ENCODE data around the gene CRYAA. TPM values are rescaled to one million over a fixed set of nuclear protein-coding genes. Genes with fewer than 3 reads are reported as not detected.
"Not testable (repeated sequence)": the region's sequence is repeated elsewhere in the genome, so short reads cannot be mapped to it uniquely, and the experiment has no call there.

CRYAA gene, protein sequence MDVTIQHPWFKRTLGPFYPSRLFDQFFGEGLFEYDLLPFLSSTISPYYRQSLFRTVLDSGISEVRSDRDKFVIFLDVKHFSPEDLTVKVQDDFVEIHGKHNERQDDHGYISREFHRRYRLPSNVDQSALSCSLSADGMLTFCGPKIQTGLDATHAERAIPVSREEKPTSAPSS
- total RNA-seq: not detected

DNA sequence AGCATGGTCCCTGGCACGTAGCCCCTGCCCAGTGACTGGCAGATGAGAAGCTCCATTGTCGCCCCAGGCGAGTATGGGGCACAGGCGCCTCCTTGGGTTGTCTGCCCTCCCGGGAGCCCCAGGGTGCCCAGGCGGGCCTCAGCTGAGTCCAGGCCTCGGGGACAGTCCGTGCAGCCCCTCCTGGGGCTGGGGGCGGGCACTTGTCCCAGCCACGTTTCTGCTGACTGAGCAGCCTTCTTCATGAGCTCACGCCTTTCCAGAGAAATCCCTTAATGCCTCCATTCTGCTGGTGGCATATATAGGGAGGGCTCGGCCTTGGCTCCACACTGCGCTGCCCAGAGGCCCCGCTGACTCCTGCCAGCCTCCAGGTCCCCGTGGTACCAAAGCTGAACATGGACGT lies at the start of gene CRYAA:
Gene CRYAA (plus strand): TSS at position 301 of the 400 bp plus-strand sequence. CDS start 92 bp downstream, at position 393.
- DNase-seq: not testable (repeated sequence)

DNA sequence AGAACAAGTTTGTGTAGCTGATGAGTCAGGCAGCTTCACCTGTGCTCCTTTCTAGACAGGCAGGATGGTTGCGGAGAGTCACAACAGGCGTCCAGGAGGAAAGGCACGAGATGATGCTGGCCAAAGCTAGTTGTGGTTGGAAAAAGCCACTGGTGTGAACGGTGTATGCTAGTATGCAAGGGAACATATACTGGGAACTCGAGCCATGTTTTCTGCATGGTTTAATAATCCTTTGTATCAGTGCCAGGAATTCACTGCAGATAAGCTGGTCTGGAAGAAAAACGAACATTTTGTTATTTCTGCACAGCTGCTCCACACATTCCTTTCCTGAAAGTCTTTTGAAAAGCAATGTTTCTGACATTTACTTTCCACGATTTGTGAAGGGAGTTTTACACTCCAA lies 38.7 kb upstream of the CRYAA start:
- DNase-seq: not testable (repeated sequence)

DNA sequence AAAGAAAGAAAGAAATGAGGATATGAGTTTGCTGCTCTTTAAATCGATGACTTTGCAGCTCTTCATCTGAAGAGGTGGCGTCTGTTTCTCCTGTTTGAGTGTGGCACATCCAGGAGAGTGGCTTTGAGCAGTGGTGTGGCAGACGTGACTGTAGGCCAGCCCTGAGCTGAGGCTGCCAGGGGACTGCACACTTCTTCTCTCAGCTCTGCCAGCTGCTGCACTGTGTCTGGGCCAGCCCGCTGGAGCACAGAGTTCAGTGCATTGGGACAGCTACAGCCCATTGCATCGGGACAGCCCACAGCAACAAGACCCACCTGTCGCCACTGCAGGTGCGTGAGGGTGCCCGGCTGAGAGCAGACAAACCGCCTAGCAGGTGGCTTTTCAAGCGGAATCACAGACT lies 34.3 kb upstream of the CRYAA start:
- not testable (repeated sequence) for DNase-seq

DNA sequence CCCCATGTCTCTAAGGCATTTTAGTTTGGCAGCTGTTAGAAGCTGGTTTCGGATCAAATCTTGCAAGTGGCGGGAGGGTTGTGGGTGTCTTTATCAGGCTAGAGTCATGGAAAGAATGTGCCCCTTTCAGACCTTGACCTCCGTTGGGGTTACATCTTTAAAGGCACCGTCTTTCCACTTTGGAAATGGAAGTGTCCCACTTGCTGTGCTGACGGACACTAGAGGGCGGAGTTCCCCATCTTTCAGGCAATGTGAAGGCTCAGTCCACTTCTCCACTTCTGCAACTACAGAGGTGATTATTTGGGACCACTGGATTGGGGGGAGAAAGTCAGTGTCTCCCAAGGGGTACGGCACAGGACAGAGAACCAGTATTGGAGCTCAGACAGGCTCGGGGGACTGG lies 29.9 kb upstream of the CRYAA start:
- not testable (repeated sequence) for DNase-seq

DNA sequence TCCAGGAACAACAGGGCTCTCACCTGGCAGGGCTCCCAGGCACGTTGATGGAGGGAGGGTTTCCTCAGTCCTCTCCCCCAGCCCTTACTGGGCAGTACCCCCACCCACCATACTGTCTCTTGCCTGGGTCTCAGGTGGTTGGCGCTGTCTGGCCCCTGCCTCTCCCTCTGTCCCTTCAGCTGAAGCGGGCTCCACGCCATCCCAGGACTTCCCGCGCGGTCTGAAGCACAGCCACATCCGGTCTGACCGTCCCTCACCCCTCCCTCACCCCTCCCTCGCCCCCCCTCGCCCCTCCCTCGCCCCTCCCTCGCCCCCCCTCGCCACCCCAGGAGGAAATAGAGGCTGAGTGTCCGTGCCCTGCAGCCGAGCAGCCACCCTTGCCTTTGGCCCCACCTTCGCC lies 27.4 kb upstream of the CRYAA start:
- DNase-seq: not testable (repeated sequence)

DNA sequence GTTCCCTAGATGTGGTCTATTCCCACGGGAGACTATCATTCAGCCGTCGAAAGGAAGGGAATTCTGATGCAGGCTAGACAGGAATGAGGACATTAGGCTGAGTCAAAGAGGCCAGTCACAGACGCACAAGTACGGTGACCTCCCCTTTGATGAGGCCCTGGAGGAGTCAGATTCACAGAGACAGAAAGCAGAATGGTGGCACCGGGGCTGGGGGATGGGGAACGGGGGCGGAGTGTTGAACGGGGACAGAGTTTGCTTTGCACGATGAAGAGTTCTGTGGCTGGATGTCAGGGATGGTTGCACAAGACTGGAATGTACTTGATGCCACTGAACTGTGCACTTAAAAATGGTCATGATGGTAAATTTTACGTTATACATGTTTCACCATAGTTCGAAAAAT lies 22.2 kb upstream of the CRYAA start:
- DNase-seq: not testable (repeated sequence)

DNA sequence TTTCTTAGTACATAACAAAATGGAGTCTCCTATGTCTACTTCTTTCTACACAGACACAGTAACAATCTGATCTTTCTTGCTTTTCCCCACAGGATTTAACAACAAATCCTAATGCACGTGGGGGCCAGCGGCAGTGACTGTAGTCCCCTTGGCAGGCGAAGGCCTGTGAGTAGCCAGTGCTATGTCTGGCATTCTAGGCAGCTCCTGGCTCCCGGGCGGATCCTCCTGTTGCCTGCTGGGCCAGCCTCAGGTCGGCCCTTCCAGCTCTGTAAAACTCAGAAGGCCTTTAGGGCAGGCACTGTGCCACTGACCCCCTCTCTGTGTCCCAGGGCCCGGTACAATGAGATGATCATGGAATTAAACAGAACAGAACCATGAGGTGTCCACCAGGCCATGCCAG lies 20.8 kb upstream of the CRYAA start:
- DNase-seq: not testable (repeated sequence)

DNA sequence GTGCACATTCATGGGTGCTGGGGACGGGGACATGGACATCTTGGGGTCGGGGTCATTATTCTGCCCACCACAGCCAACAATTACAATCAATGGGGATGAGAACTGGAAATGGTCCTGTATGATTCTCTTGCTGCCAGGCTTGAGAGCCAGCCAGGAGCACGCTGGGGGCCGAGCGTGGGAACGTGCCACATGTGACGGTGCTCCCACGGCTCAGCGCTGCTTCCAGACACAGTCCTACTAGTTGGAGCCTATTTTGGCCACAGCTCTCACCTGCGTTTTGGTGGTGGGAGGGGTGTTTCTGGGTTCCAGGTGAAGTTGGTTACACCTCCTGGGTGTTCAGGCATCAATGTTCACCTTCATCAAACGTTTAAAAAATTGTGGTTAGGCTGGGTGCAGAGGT lies 19.5 kb upstream of the CRYAA start:
- DNase-seq: not testable (repeated sequence)

DNA sequence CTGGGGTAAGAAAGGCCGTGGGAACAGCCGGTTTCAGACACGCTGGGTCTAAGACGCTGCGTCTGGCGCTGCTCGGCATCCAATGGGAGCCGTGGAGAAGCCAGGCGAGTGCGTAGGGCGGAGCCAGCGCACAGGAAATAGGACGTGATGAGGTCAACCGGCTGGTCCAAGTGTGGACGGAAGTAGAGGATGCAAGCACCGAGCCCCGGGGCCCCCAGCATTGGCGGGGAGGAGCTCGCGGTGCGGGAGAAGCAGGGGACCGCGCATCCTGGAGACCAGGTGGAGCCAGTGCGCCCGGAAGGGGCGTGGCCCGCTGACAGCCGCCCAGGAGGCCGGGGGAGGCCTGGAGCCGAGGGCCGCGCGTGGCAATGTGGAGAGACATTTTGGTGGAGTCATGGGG lies 15.2 kb upstream of the CRYAA start:
- DNase-seq: not testable (repeated sequence)

DNA sequence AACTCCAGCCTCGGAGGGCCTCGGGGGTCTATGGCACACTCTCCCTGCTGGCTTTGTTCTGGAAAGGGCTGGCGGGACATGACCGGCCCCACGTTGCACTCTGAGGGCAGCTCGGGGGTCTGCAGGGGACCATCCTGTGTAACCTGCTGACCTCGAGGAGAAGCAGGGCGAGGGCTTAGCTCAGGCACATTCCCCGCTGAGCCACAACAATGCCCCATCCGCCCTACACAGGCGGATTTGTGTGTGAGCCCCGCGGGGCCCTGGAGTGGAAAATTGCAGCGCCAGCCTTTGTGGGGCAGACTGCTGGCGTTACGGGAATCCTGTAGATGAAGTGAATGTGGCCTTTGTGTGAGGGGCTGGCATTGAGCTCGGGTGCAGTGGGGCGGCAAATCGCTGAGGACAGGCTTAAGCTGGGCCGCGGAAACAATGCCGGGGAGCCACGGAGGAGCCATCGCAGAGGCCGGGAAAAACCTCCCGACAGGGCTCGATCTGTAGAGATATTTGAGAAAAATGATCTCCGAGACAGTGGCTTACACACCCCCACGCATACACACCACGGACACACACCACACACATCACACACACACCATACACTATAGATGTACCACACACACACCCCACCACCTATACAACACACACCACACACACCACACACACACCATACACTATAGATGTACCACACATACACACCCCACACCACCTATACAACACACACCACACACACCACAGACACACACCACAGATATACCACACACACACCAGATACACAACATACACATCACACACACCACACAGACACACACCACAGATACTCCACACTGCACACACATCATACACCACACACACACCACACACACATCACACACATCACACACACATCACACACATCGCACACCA lies 9.3 kb upstream of the CRYAA start:
- DNase-seq: not testable (repeated sequence)

DNA sequence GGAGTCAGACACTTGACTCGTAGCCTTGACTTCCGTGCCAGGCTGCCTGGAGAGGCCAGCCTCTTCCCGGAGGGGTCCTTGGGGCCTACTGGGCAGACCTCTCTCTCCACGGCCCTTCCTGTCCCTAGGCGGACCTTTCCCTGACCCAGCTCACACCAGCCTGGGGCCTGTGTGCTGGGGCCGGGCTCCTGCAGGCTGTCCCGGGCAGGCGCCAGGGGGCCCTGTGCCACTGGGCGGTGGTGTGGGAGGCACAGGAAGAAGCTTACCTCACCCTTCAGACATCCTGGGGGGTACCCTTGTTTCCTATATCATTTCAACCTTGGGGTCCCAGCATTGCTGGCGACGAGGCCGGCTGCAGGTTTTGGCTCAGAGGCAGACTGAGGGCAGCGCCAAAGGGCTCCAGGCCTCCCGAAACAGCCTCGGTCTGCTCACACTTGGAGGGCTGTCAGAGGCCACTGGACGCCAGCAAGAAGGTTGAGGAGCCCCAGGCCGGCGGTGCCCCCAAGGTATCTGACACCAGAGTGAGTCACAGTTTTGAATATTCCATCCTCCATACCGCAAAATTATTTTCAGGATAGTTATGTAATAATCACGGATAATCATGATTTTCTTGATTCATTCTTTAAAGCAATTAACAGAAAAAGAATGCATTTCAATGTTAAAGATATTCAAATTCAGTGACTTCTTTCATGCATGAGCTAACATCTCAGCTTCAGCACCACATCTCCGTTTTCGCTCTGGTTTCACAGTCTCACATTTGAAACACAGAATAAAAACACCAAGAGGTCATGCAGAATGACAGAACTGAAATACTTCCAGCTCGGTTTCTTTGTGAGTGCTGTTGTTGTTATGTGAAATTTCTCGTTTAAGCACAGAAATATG lies 6.7 kb upstream of the CRYAA start:
- not testable (repeated sequence) for DNase-seq

DNA sequence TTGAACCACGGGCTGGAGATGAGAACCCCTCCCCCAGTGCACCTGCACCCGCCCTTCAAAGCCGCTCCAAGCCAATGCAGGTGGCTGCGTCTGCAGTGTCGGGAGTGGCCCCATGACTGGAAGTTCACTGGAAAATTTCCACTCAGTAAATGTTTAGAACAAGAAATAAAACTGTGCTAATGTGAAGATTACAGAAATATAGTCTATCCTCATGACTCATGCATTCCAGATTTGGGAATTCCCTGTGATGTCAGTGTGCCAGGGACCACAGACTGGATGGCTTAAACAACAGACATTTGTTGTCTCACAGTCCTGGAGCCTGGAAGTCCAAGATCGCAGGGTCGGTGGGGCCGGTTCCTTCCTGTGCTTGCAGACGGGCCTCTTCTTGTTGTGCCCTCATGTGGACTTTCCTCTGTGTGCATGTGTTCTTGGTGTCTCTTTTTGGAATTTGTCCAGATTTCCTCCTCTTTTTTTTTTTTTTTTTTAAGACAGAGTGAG lies 6.1 kb upstream of the CRYAA start:
- not testable (repeated sequence) for DNase-seq

DNA sequence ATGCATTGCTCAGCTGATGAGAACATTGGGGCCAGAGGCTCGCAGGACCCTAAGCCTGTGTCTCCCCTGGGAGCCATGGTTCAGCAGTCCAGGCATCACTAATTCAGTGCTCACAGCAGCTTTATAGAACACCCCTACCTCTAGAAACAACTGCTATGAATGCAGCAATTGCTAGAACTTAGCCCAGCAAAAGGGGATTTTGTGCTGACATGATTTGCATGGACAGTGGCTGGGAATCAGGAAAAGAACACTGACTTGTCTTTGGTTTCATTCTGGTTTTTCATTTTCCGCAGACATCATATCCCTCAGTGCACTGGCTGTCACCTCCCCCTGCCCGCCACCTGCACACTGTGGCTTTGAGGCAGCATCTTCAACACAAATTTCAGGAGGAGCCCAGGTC lies 4.0 kb upstream of the CRYAA start:
- not testable (repeated sequence) for DNase-seq

DNA sequence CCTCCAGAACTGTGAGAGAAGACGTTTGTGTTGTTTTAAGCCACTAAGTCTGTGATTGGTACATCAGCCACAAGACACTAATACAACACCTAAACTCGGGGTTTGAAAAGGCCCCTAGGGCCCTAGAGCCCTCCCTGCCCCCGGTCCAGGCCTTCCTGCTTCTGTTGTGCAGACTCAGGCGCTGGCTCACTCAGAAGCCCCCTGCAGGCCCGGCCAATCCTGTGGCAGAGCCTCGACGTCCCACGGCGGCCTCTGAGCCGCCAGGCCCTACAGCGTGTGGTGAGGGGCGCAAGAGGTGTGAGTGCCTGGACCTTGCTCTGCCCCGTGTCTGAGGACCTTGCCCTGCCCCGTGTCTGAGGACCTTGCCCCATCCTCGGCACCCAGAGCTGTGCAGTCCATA lies 3.1 kb upstream of the CRYAA start:
- not testable (repeated sequence) for DNase-seq

DNA sequence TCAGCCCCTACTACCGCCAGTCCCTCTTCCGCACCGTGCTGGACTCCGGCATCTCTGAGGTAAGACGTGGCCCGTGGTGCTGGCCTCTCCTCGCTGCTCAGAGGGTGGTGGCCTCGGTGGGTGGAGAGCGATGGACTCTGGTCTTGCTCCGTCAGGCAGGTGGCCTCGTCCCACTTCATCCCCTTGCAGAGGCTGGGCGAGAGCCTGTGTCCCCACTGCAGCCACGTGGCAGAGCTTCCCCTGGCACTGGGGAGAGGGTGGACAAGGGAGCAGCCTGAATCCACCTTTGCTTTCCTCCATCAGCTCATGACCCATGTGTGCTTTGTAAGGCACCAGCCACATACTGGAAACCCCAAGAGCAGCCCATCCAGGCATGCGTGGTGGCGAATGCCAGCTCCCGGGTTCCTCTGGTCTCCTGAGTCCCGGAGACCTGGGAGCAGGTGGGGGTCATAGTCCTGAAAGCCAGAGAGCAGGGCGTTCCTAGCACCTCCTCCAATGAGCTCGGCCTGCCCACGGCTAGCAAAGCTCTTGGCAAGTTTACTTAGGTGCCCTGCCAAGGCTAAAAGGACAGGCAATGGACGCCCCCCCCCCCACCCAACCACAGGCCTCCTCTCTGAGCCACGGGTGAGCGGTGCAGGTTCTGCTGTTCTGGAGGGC lies 550 bp downstream of the CRYAA start:
- DNase-seq: not testable (repeated sequence)

DNA sequence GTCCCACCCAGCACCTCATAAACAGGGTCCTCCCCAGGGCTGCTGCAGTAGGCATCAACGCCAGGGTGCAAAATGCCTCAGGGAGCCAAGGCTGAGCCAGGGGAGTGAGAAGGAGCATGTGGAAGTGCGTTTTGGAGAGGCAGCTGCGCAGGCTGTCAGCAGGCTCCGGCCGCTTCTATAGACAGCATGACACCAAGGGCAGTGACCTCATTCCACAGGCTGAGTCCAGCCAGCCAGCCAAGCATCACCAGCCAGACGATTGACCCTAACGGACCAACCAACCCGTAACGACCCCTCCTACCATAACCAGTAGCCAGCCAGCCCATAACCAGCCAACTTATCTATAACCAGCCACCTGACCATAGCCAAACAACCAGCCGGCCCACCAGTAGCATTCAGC lies 1.1 kb downstream of the CRYAA start:
- not testable (repeated sequence) for DNase-seq

DNA sequence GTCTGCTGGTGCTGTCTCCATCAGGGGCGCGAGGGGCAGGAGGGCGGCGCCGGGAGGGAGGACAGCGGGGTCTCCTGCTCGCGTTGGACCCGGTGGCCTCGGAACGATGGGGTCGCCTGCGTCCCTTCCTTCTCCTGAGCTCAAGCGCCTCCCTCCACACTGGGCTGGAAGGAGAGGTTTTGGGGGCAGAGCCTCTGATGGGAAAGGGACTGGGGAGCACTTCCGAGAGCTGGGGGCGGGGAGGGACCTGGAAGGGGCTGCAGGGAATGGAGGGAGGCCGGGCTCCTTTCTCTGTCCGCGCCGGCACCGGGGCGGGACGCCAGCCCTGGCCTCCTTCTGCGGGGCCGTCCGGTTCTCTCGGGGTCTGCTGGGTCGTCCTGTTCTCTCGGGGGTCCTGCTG lies 4.0 kb downstream of the CRYAA start:
- not testable (repeated sequence) for DNase-seq

DNA sequence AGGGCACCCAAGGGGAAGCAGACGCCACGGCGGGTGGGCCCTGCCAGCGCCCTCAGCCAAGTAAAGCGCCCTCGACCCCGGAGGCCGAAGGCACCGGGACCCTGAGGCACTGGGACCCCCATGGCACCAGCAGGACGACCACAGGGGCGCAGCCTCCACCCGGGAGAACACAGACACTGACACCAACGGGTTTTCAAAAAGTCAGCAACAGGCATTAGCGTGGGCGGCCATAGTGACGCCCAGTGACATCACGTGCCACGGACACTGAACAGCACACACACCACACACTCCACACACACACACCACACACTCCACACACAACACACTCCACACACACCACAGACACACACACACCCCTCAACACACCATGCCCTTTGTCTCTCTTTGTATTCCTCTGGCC lies 4.6 kb downstream of the CRYAA start:
- not testable (repeated sequence) for DNase-seq

DNA sequence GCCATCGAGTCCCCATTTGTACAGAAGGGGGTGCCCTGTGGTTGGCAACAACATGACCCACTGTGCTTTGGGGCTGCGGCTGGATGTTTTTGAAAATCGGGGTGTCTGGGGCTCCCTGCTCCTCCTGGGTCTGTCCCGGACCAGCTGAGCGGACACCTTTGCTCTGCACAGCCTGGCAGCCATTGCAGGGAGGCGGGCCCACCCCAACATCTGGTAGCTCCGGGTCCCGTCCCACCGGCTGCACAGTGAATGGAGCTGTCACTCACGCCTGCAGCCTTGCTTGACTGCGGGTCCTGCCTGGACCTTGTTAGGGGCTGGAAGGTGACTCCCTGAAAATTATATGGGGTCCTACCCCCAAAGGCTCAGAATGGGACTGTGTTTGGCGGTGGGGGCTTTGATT lies 5.1 kb downstream of the CRYAA start:
- DNase-seq: not testable (repeated sequence)

DNA sequence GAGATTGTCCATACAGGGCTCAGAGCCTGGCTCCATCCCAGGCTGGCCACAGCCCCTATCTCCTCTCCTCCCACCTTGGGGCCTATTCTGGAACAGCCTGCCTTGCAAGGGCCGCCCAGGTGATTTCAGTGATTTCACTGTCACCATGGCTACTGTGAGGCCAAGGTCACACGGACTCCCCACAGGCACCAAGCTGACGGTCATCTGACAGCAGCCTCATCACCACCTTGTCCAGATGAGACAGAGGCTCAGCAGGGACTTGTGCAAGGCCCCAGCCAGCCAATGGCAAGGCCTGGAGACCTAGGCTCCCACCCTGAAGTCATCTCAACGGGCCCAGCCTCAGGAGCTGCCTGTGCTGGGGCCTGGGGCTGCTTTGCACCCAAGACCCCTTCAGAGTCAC lies 6.2 kb downstream of the CRYAA start:
- not testable (repeated sequence) for DNase-seq

DNA sequence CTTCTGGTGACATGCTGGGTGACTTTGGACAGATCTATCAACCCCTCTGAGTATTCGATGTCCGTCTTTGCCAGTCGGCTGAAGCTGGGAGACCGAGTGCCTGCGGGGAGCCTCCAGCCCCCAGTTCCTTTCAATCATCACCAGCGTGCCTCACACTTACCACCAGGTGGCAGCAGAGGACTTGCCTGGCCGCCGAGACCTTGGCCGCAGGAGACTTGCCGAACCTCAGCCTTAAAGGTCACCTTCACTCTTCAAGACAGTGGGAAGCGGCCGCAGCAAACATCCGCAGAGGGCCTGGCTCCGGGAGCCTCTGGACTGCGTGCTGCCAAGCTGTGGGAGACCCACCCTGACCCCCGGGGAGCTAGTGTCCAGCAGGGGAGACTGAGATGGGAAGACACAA lies 7.8 kb downstream of the CRYAA start:
- DNase-seq: not testable (repeated sequence)
